Activated T-cell treated with anti-CD3 and anti-CD28 coated beads, Interleukin-2, amount 50 U/mL, for 4 hours (primary cell): ENCODE measurements around the gene SLC25A47. TPM values are rescaled to one million over a fixed set of nuclear protein-coding genes. Genes with fewer than 3 reads are reported as not detected.
"Not testable (repeated sequence)": the region's sequence is repeated elsewhere in the genome, so short reads cannot be mapped to it uniquely, and the experiment has no call there.

Experiments used
- ATAC-seq, 2 donors: fragments of 200-7000 bp; cut with Tn5 transposase; one replicate each; pipeline ENCODE4 v1.10.0; 2021
- DNase-seq: peaks from one replicate; pipeline ENCODE4 v3.0.0-alpha.2; 2020
- H3K27me3 Mint-ChIP-seq: one replicate; pipeline ENCODE4 v1.8.0; 2021; ENCODE audit warnings: low read depth, mixed read lengths
- H3K36me3 Mint-ChIP-seq: one replicate; pipeline ENCODE4 v1.8.0; 2022; ENCODE audit warnings: mixed read lengths; ENCODE audit not compliant: insufficient read depth
- H3K4me1 Mint-ChIP-seq: one replicate; pipeline ENCODE4 v1.8.0; 2021; ENCODE audit warnings: low read depth, mixed read lengths
- H3K4me3 Mint-ChIP-seq: one replicate; pipeline ENCODE4 v1.8.0; 2021; ENCODE audit warnings: mild to moderate bottlenecking, moderate library complexity, mixed read lengths
- H3K9me3 Mint-ChIP-seq: one replicate; pipeline ENCODE4 v1.8.0; 2021; ENCODE audit warnings: mixed read lengths
- total RNA-seq, 3 donors: library from RNA; stranded (reverse); gene quantifications; one replicate each; pipeline ENCODE4 v1.2.1, GENCODE V29; 2021

Gene SLC25A47
- total RNA-seq, result not detected

- ATAC-seq (no peak), DNase-seq (no peak)
- no peaks in the 10 kb centered on the region for H3K36me3 Mint-ChIP-seq
- H3K4me1 Mint-ChIP-seq, result no peaks in the 10 kb centered on the region
- H3K9me3 Mint-ChIP-seq, result no peaks in the 10 kb centered on the region
- no peaks in the 10 kb centered on the region for H3K27me3 Mint-ChIP-seq
- H3K4me3 Mint-ChIP-seq, result no peak within 1 kb of the TSS
These were observed at the start of gene SLC25A47 for GRCh38 chr14:100323121-100323941. TSS of gene SLC25A47 (plus strand) at chr14:100323339. CDS start at chr14:100323415, 76 bp downstream.

- peaks cover 55% of the 10 kb centered on the region for H3K4me1 Mint-ChIP-seq
These were observed 48.9 kb upstream of the SLC25A47 start for GRCh38 chr14:100274250-100274649.

GRCh38 chr14:100275214-100275613, 47.9 kb upstream of the SLC25A47 start:
- Mint-ChIP-seq H3K9me3 (no peaks in the 10 kb centered on the region), H3K36me3 (peaks cover 21% of the 10 kb centered on the region), H3K27me3 (no peaks in the 10 kb centered on the region), H3K4me3 (no peak overlapping the region), H3K4me1 (peaks cover 58% of the 10 kb centered on the region)
- DNase-seq, result no peak
- ATAC-seq, result peak; percentile 48 to 73

More at GRCh38 chr14:100274250-100274649, 48.9 kb upstream of the SLC25A47 start:
- H3K27me3 Mint-ChIP-seq, result no peaks in the 10 kb centered on the region
- no peaks in the 10 kb centered on the region for H3K9me3 Mint-ChIP-seq
- ATAC-seq, result no peak
- no peak for DNase-seq
- H3K4me3 Mint-ChIP-seq, result no peak overlapping the region
- H3K36me3 Mint-ChIP-seq, result peaks cover 18% of the 10 kb centered on the region

GRCh38 chr14:100278702-100279101, 44.4 kb upstream of the SLC25A47 start:
- H3K4me3 Mint-ChIP-seq, result no peak overlapping the region
- peaks cover 44% of the 10 kb centered on the region for H3K4me1 Mint-ChIP-seq
- H3K27me3 Mint-ChIP-seq, result no peaks in the 10 kb centered on the region
- peaks cover 21% of the 10 kb centered on the region for H3K36me3 Mint-ChIP-seq
- no peak for ATAC-seq
- no peak for DNase-seq
- no peaks in the 10 kb centered on the region for H3K9me3 Mint-ChIP-seq

GRCh38 chr14:100279133-100279532, 44.0 kb upstream of the SLC25A47 start:
- H3K9me3 Mint-ChIP-seq, result no peaks in the 10 kb centered on the region
- no peak overlapping the region for H3K4me3 Mint-ChIP-seq
- H3K36me3 Mint-ChIP-seq, result peaks cover 21% of the 10 kb centered on the region
- no peaks in the 10 kb centered on the region for H3K27me3 Mint-ChIP-seq
- DNase-seq (no peak), ATAC-seq (no peak)
- H3K4me1 Mint-ChIP-seq, result peaks cover 42% of the 10 kb centered on the region

GRCh38 chr14:100279563-100279962, 43.6 kb upstream of the SLC25A47 start:
- Mint-ChIP-seq H3K4me3 (no peak overlapping the region), H3K9me3 (no peaks in the 10 kb centered on the region), H3K36me3 (peaks cover 17% of the 10 kb centered on the region), H3K27me3 (no peaks in the 10 kb centered on the region), H3K4me1 (peaks cover 39% of the 10 kb centered on the region)
- no peak for DNase-seq
- no peak for ATAC-seq

GRCh38 chr14:100281286-100282082, 41.7 kb upstream of the SLC25A47 start:
- Mint-ChIP-seq H3K4me1 (peaks cover 26% of the 10 kb centered on the region), H3K4me3 (no peak overlapping the region), H3K27me3 (no peaks in the 10 kb centered on the region), H3K9me3 (no peaks in the 10 kb centered on the region), H3K36me3 (peaks cover 9% of the 10 kb centered on the region)
- ATAC-seq (no peak), DNase-seq (no peak)

- no peak for ATAC-seq
- Mint-ChIP-seq H3K9me3 (no peaks in the 10 kb centered on the region), H3K36me3 (peaks cover 7% of the 10 kb centered on the region), H3K4me1 (peaks cover 24% of the 10 kb centered on the region), H3K27me3 (no peaks in the 10 kb centered on the region), H3K4me3 (no peak overlapping the region)
- no peak for DNase-seq
These were observed 41.1 kb upstream of the SLC25A47 start for GRCh38 chr14:100282083-100282350.

- peaks cover 3% of the 10 kb centered on the region for H3K36me3 Mint-ChIP-seq
- peaks cover 19% of the 10 kb centered on the region for H3K4me1 Mint-ChIP-seq
- ATAC-seq (no peak), DNase-seq (no peak)
- H3K9me3 Mint-ChIP-seq, result no peaks in the 10 kb centered on the region
- no peak overlapping the region for H3K4me3 Mint-ChIP-seq
- no peaks in the 10 kb centered on the region for H3K27me3 Mint-ChIP-seq
These were observed 40.2 kb upstream of the SLC25A47 start for GRCh38 chr14:100282766-100283419.

- peaks cover 19% of the 10 kb centered on the region for H3K4me1 Mint-ChIP-seq
- H3K27me3 Mint-ChIP-seq, ATAC-seq, H3K36me3 Mint-ChIP-seq, H3K4me3 Mint-ChIP-seq, DNase-seq, H3K9me3 Mint-ChIP-seq: not testable (repeated sequence)
These were observed 39.7 kb upstream of the SLC25A47 start for GRCh38 chr14:100283436-100283835.

- ATAC-seq (no peak), DNase-seq (no peak)
- no peaks in the 10 kb centered on the region for H3K9me3 Mint-ChIP-seq
- H3K27me3 Mint-ChIP-seq, result no peaks in the 10 kb centered on the region
- peak overlapping the region; percentile 60 for H3K4me3 Mint-ChIP-seq
- peaks cover 11% of the 10 kb centered on the region for H3K4me1 Mint-ChIP-seq
- peaks cover 3% of the 10 kb centered on the region for H3K36me3 Mint-ChIP-seq
These were observed 38.9 kb upstream of the SLC25A47 start for GRCh38 chr14:100283984-100284881.

GRCh38 chr14:100285021-100285912, 37.9 kb upstream of the SLC25A47 start:
- peak; percentile 91 to 93 for ATAC-seq
- Mint-ChIP-seq H3K36me3 (no peaks in the 10 kb centered on the region), H3K4me3 (peak overlapping the region; percentile 79), H3K27me3 (no peaks in the 10 kb centered on the region), H3K9me3 (no peaks in the 10 kb centered on the region), H3K4me1 (peaks cover 7% of the 10 kb centered on the region)
- DNase-seq, result peak; percentile 76

GRCh38 chr14:100285913-100286400, 37.2 kb upstream of the SLC25A47 start:
- Mint-ChIP-seq H3K4me3 (peak overlapping the region; percentile 79), H3K4me1 (peaks cover 7% of the 10 kb centered on the region)

More at GRCh38 chr14:100285913-100286400, 37.2 kb upstream of the SLC25A47 start:
- ATAC-seq (no peak), DNase-seq (no peak)
- H3K9me3 Mint-ChIP-seq, result no peaks in the 10 kb centered on the region
- no peaks in the 10 kb centered on the region for H3K27me3 Mint-ChIP-seq
- H3K36me3 Mint-ChIP-seq, result no peaks in the 10 kb centered on the region
